Neuronal stem cell (in vitro differentiated cells): ENCODE measurements around the gene AAGAB.

Source experiments
- DNase-seq: peaks from one replicate; pipeline ENCODE4 v3.0.0-alpha.2; 2013; ENCODE audit warnings: low spot score
- H2AFZ ChIP-seq: one replicate; pipeline ENCODE4 v1.6.1; 2013; ENCODE audit warnings: mild to moderate bottlenecking, low read length, inconsistent platforms
- H2AK5ac ChIP-seq: 2 replicates; pipeline ENCODE4 v1.6.1; 2013; ENCODE audit warnings: low read depth, mild to moderate bottlenecking, inconsistent platforms, low read length, moderate library complexity, mixed read lengths
- H2BK120ac ChIP-seq: 2 replicates; pipeline ENCODE4 v1.6.1; 2013; ENCODE audit warnings: low read depth, mild to moderate bottlenecking, inconsistent platforms, low read length, moderate library complexity, mixed read lengths
- H2BK12ac ChIP-seq: one replicate; pipeline ENCODE4 v1.6.1; 2013; ENCODE audit warnings: low read length, inconsistent platforms
- H2BK15ac ChIP-seq: 2 replicates; pipeline ENCODE4 v1.6.1; 2013; ENCODE audit warnings: mild to moderate bottlenecking, low read length, inconsistent platforms, mixed read lengths
- H2BK5ac ChIP-seq: one replicate; pipeline ENCODE4 v1.6.1; 2013; ENCODE audit warnings: inconsistent platforms, mild to moderate bottlenecking, low read length, moderate library complexity
- H3K14ac ChIP-seq: one replicate; pipeline ENCODE4 v1.6.1; 2013; ENCODE audit warnings: low read length, inconsistent platforms
- H3K18ac ChIP-seq: 2 replicates; pipeline ENCODE4 v1.6.1; 2013; ENCODE audit warnings: low read length, inconsistent platforms
- H3K23ac ChIP-seq: 2 replicates; pipeline ENCODE4 v1.6.1; 2013; ENCODE audit warnings: low read depth, mild to moderate bottlenecking, mixed read lengths, low read length, inconsistent platforms; ENCODE audit not compliant: poor library complexity
- H3K27ac ChIP-seq: replicated peaks from 3 replicates; pipeline ENCODE4 v1.5.1; 2013; ENCODE audit warnings: low read length, inconsistent platforms
- H3K27me3 ChIP-seq, 3 experiments: 2 replicates each; pipeline ENCODE4 v1.6.1; 2013; ENCODE audit warnings: low read length in 3 of 3, mild to moderate bottlenecking in 2 of 3, inconsistent platforms in 1 of 3, low read depth in 1 of 3, mixed read lengths in 1 of 3, moderate library complexity in 1 of 3; ENCODE audit not compliant: control insufficient read depth in 3 of 3, insufficient read depth in 3 of 3
- H3K36me3 ChIP-seq, 2 donors: replicated peaks in 1 of 2; 2 replicates each; pipeline ENCODE4 v1.6.1; 2013; ENCODE audit warnings: low read length in 2 of 2; ENCODE audit not compliant: control insufficient read depth in 2 of 2, insufficient read depth in 2 of 2
- H3K4ac ChIP-seq: 2 replicates; pipeline ENCODE4 v1.6.1; 2013; ENCODE audit warnings: inconsistent platforms, mild to moderate bottlenecking, low read length, moderate library complexity
- H3K4me1 ChIP-seq, 2 donors: 1 replicate in 1 of 2; 2 replicates in 1 of 2; pipeline ENCODE4 v1.6.1; 2013; ENCODE audit warnings: low read length in 2 of 2, low read depth in 1 of 2; ENCODE audit not compliant: control insufficient read depth in 2 of 2, insufficient read depth in 1 of 2
- H3K4me2 ChIP-seq: one replicate; pipeline ENCODE4 v1.6.1; 2013; ENCODE audit warnings: mild to moderate bottlenecking, low read length, inconsistent platforms; ENCODE audit not compliant: insufficient read depth, poor library complexity, severe bottlenecking
- H3K4me3 ChIP-seq, 2 donors: 2 replicates each; pipeline ENCODE4 v1.5.1; 2013; ENCODE audit warnings: low read length in 2 of 2, mild to moderate bottlenecking in 2 of 2, inconsistent platforms in 1 of 2, moderate library complexity in 1 of 2
- H3K79me1 ChIP-seq: one replicate; pipeline ENCODE4 v1.6.1; 2013; ENCODE audit warnings: low read depth, mild to moderate bottlenecking, inconsistent platforms, low read length, moderate library complexity
- H3K9ac ChIP-seq: one replicate; pipeline ENCODE4 v1.6.1; 2013; ENCODE audit warnings: mild to moderate bottlenecking, low read depth, low read length, inconsistent platforms; ENCODE audit not compliant: poor library complexity
- H3K9me3 ChIP-seq, 2 donors: replicated peaks in 1 of 2; 2 replicates each; pipeline versions ENCODE3 to v1.6.1; 2013; ENCODE audit warnings: low read length in 2 of 2, mild to moderate bottlenecking in 2 of 2, inconsistent platforms in 1 of 2, low read depth in 1 of 2, mixed read lengths in 1 of 2, moderate library complexity in 1 of 2; ENCODE audit not compliant: control insufficient read depth in 2 of 2, insufficient read depth in 1 of 2
- H4K8ac ChIP-seq: one replicate; pipeline ENCODE4 v1.6.1; 2013; ENCODE audit warnings: low read depth, mild to moderate bottlenecking, inconsistent platforms, low read length, moderate library complexity
- H4K91ac ChIP-seq: one replicate; pipeline ENCODE4 v1.6.1; 2013; ENCODE audit warnings: low read length, low read depth, mild to moderate bottlenecking, inconsistent platforms; ENCODE audit not compliant: poor library complexity
- WGBS, 2 donors: extraction: QIAGEN DNeasy Blood & Tissue Kit; methylation state at CpG; one replicate each; pipeline ENCODE4 v1.1.7; 2013; ENCODE audit warnings: missing lambda C conversion rate in 2 of 2, mixed read lengths in 1 of 2; ENCODE audit not compliant: insufficient read length in 2 of 2, insufficient replicate concordance in 1 of 2; ENCODE audit errors: extremely low coverage in 2 of 2; 5-methylcytosine and 5-hydroxymethylcytosine counted together

The AAGAB gene

GRCh38 chr15:67193223-67193990, 61.1 kb downstream of the AAGAB start:
- Histone ChIP-seq H2BK120ac (no peak overlapping the region), H3K27ac (no peak overlapping the region), H2AFZ (no peak overlapping the region), H3K23ac (no peak overlapping the region), H2BK15ac (no peak overlapping the region), H3K79me1 (no peaks in the 10 kb centered on the region), H3K18ac (peak overlapping the region; percentile 49), H3K4ac (no peak overlapping the region), H3K9me3 (no peaks in the 10 kb centered on the region), H3K4me2 (no peak overlapping the region), H4K91ac (no peak overlapping the region), H3K27me3 (no peaks in the 10 kb centered on the region), H4K8ac (no peak overlapping the region), H3K36me3 (peaks cover 16 to 76% of the 10 kb centered on the region in 2 donors), H2BK12ac (no peak overlapping the region), H3K4me3 (no peak overlapping the region), H2AK5ac (no peak overlapping the region), H2BK5ac (no peak overlapping the region), H3K9ac (no peak overlapping the region), H3K14ac (no peak overlapping the region), H3K4me1 (no peaks in the 10 kb centered on the region)
- WGBS, 2 donors: no CpG with 5 or more reads among the region's 12 CpGs
- DNase-seq: no peak

- Histone ChIP-seq H3K4me3 (no peak overlapping the region), H2BK120ac (no peak overlapping the region), H3K23ac (no peak overlapping the region), H2BK5ac (no peak overlapping the region), H3K79me1 (no peaks in the 10 kb centered on the region), H3K14ac (no peak overlapping the region), H4K91ac (no peak overlapping the region), H3K4me2 (no peak overlapping the region), H3K27ac (no peak overlapping the region), H4K8ac (no peak overlapping the region), H3K9ac (no peak overlapping the region), H2AFZ (no peak overlapping the region), H3K36me3 (peaks cover 18 to 84% of the 10 kb centered on the region in 2 donors), H3K9me3 (no peaks in the 10 kb centered on the region), H3K27me3 (no peaks in the 10 kb centered on the region), H2AK5ac (no peak overlapping the region), H3K4me1 (no peaks in the 10 kb centered on the region), H3K18ac (no peak overlapping the region), H3K4ac (no peak overlapping the region), H2BK12ac (no peak overlapping the region), H2BK15ac (no peak overlapping the region)
- no CpG with 5 or more reads among the region's 5 CpGs for WGBS, 2 donors
- no peak for DNase-seq
Observed at GRCh38 chr15:67192185-67192820, 62.2 kb downstream of the AAGAB start.

GRCh38 chr15:67190813-67191212, 63.6 kb downstream of the AAGAB start:
- H2BK120ac ChIP-seq: no peak overlapping the region
- no peak overlapping the region for H4K91ac ChIP-seq
- H3K27me3 ChIP-seq: no peaks in the 10 kb centered on the region
- no peak overlapping the region for H2AK5ac ChIP-seq
- no peak overlapping the region for H3K27ac ChIP-seq
- no peaks in the 10 kb centered on the region for H3K9me3 ChIP-seq
- H4K8ac ChIP-seq: no peak overlapping the region
- no peaks in the 10 kb centered on the region for H3K4me1 ChIP-seq
- H2AFZ ChIP-seq: no peak overlapping the region
- no peak overlapping the region for H3K4me3 ChIP-seq
- no peaks in the 10 kb centered on the region for H3K79me1 ChIP-seq
- no CpG with 5 or more reads among the region's 11 CpGs for WGBS, 2 donors
- no peak overlapping the region for H3K23ac ChIP-seq
- no peak overlapping the region for H2BK5ac ChIP-seq
- no peak overlapping the region for H2BK12ac ChIP-seq
- H3K4me2 ChIP-seq: no peak overlapping the region
- peaks cover 22 to 99% of the 10 kb centered on the region in 2 donors for H3K36me3 ChIP-seq
- H3K14ac ChIP-seq: no peak overlapping the region
- no peak for DNase-seq
- no peak overlapping the region for H3K18ac ChIP-seq
- no peak overlapping the region for H2BK15ac ChIP-seq
- H3K4ac ChIP-seq: no peak overlapping the region
- no peak overlapping the region for H3K9ac ChIP-seq

GRCh38 chr15:67190326-67190725, 64.1 kb downstream of the AAGAB start:
- Histone ChIP-seq H2BK15ac (no peak overlapping the region), H2BK5ac (no peak overlapping the region), H3K18ac (no peak overlapping the region), H2AK5ac (no peak overlapping the region), H3K14ac (no peak overlapping the region), H3K36me3 (peaks cover 22 to 99% of the 10 kb centered on the region in 2 donors), H3K23ac (no peak overlapping the region), H2BK120ac (no peak overlapping the region), H3K4me2 (no peak overlapping the region), H2BK12ac (no peak overlapping the region), H4K91ac (no peak overlapping the region), H4K8ac (no peak overlapping the region), H3K79me1 (no peaks in the 10 kb centered on the region), H3K4me1 (no peaks in the 10 kb centered on the region), H3K4ac (no peak overlapping the region), H3K27me3 (no peaks in the 10 kb centered on the region), H3K27ac (no peak overlapping the region), H3K9me3 (no peaks in the 10 kb centered on the region), H2AFZ (no peak overlapping the region), H3K4me3 (no peak overlapping the region), H3K9ac (no peak overlapping the region)
- DNase-seq: no peak
- no CpG with 5 or more reads among the region's 2 CpGs for WGBS, 2 donors
